Peyer's patch (tissue), 4 donors: ENCODE data around the gene RASA1.

Experiments used
- CTCF ChIP-seq, 6 experiments: fragments of 450-650 bp in 4 of 6; fragments of 200-600 bp in 2 of 6; sonication (generic) in 1 of 6; IDR thresholded peaks; one replicate each; pipeline ENCODE4 v1.5.1; 2017 to 2019; ENCODE audit warnings: antibody characterized with exemption in 6 of 6, mild to moderate bottlenecking in 3 of 6, moderate library complexity in 1 of 6
- POLR2A ChIP-seq, 2 donors: fragments of 450-650 bp; IDR thresholded peaks; one replicate each; pipeline ENCODE4 v1.5.1; 2017; ENCODE audit warnings: antibody characterized with exemption in 2 of 2, mild to moderate bottlenecking in 2 of 2, moderate library complexity in 2 of 2

GRCh38 chr5:87403899-87404298 is 136.2 kb downstream of the RASA1 start:
- TF ChIP-seq CTCF (IDR thresholded peaks at IDR 0.05) (no peak), POLR2A (IDR thresholded peaks at IDR 0.05) (no peak)
